Omental fat pad (tissue), 4 donors: ENCODE measurements around the gene SMAD1. TPM values are rescaled to one million over a fixed set of nuclear protein-coding genes. Genes with fewer than 3 reads are reported as not detected.

Source experiments
- ATAC-seq: fragments of 150-250 bp; one replicate; pipeline ENCODE4 v1.9.1; 2016; ENCODE audit warnings: mild to moderate bottlenecking, moderate library complexity; ENCODE audit not compliant: low FRiP score
- DNase-seq: peaks from one replicate; pipeline ENCODE4 v3.0.0-alpha.2; 2019; ENCODE audit warnings: low spot score
- CTCF ChIP-seq, 3 donors: fragments of 450-650 bp; IDR thresholded peaks; one replicate each; pipeline ENCODE4 v1.5.1; 2016 to 2017; ENCODE audit warnings: antibody characterized with exemption in 3 of 3, mild to moderate bottlenecking in 3 of 3, moderate library complexity in 2 of 3
- total RNA-seq, 4 donors: library from RNA; depleted of rRNA; stranded (reverse); fragments of >200 nt; gene quantifications; one replicate each; pipeline ENCODE4 v1.1.0, GENCODE V29; 2016

The SMAD1 gene
- total RNA-seq, 4 donors from 2014 or later: 13.9 to 59.4 (median 17.3) TPM

- ATAC-seq (no peak), DNase-seq (no peak)
- no peak for TF ChIP-seq CTCF (IDR thresholded peaks at IDR 0.05)
Measured at GRCh38 chr4:145524552-145524951, 42.9 kb downstream of the SMAD1 start.

DNA sequence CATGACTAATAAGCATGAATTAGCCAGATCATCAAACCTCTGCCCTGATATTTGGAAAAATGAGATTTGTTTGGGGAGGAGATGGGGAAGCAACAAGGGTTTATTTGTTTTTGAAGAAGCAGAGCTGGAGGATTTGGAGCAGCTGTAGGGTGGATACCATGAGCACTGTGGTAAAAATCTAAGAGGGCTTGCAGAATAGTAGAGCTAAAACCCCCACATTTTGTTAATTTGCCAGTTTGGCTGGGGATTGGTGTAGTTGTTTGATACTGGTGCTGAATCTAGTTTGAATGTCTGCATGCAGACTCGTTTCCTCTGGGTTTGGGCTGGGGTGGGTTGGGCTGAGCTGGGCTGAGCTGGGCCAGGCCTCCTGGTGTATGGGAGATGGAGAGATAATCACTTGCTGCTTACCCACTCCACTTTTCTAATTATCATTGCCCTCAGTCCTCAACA is 43.7 kb downstream of the SMAD1 start:
- no peak for TF ChIP-seq CTCF (IDR thresholded peaks at IDR 0.05)
- ATAC-seq (no peak), DNase-seq (no peak)

GRCh38 chr4:145527773-145528172 is 46.1 kb downstream of the SMAD1 start:
- no peak for TF ChIP-seq CTCF (IDR thresholded peaks at IDR 0.05)
- no peak for ATAC-seq
- no peak for DNase-seq

- no peak for TF ChIP-seq CTCF (IDR thresholded peaks at IDR 0.05)
- no peak for ATAC-seq
Measured at GRCh38 chr4:145528601-145529000, 46.9 kb downstream of the SMAD1 start.

DNA sequence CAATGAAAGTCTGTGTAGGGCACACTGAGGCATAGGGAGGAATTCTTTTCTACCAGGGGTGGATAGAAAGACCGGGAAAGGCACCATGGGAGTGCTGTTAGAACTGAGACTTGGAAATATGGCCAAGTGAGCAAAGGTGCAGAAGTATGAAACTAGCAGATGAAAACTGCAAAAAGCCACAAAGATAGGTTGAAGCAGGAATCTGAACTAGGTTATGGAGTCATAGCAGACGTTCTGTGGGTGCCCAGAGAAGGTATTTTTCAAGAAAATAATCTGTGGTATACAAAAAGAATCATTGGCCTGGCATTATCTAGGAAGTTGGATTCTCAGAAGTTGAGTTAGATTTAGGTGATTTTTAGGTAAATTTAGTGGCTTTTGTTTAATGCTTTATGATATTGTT is 48.5 kb downstream of the SMAD1 start:
- no peak for ATAC-seq
- TF ChIP-seq CTCF (IDR thresholded peaks at IDR 0.05): no peak
- no peak for DNase-seq

More at GRCh38 chr4:145528601-145529000, 46.9 kb downstream of the SMAD1 start:
- DNase-seq: no peak

DNA sequence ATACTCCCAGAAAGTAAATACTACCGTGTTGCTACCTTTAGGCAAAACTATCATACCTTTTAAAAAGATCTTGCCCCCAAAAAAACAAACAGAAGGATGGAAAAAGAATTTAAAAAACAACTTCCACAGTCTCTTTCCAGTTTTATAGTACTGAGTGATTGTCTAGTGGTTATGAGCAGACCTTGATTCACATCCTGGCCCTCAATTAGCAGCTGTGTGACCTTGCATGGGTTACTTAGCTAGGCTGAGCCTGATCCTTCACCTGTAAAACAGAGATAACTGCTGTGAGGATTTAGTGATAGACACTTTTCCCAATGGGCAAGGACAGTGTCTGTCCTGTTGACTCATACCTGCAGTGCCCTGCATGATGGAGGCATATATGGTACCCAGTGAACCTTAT is 49.0 kb downstream of the SMAD1 start:
- DNase-seq (no peak), ATAC-seq (no peak)
- no peak for TF ChIP-seq CTCF (IDR thresholded peaks at IDR 0.05)

GRCh38 chr4:145531223-145531622 is 49.6 kb downstream of the SMAD1 start:
- DNase-seq (no peak), ATAC-seq (no peak)
- no peak for TF ChIP-seq CTCF (IDR thresholded peaks at IDR 0.05)
